ENCODE data around the gene MANEAL.

DNA sequence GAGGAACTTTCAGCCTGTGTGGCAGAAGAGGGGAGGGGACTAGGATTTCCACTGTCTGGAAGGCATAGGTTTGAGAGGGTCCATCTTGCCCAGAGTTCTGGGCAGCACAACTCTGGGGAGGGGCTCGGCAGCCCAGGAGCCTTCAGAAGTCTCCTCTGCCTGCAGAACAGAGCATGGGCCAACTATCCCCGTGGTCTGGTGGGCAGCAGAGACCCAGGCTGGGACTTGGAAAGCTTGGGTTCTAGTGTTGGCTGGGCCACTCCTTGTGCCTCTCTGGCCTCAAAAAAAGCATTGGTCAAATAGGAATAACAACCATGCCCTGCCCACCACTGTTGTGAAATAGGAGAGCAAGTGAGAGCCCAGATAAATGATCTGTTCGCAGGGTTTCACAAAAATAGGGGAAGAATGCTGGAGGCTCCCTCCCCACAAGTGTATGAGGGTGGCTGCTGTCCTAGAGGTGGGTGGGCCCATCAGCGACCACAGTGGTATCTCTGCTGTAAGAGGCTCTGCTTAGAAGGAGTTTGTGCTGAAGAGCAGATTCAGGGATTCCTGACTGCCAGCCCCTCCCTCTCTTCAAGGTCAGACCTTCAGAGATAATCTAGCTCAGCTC lies 37.6 kb upstream of the MANEAL start:
- TF ChIP-seq, protein P1, sequence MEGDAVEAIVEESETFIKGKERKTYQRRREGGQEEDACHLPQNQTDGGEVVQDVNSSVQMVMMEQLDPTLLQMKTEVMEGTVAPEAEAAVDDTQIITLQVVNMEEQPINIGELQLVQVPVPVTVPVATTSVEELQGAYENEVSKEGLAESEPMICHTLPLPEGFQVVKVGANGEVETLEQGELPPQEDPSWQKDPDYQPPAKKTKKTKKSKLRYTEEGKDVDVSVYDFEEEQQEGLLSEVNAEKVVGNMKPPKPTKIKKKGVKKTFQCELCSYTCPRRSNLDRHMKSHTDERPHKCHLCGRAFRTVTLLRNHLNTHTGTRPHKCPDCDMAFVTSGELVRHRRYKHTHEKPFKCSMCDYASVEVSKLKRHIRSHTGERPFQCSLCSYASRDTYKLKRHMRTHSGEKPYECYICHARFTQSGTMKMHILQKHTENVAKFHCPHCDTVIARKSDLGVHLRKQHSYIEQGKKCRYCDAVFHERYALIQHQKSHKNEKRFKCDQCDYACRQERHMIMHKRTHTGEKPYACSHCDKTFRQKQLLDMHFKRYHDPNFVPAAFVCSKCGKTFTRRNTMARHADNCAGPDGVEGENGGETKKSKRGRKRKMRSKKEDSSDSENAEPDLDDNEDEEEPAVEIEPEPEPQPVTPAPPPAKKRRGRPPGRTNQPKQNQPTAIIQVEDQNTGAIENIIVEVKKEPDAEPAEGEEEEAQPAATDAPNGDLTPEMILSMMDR (IDR thresholded peaks at IDR 0.05; ENCODE audit: low read length): no peak
- TF ChIP-seq EZH2 (IDR thresholded peaks at IDR 0.05; ENCODE audit: borderline replicate concordance, low read length): no peak
